ENCODE results near the gene ZNF507. TPM values are rescaled to one million over a fixed set of nuclear protein-coding genes. Genes with fewer than 3 reads are reported as not detected.

The ZNF507 gene
- total RNA-seq, 1 donor from 2014 or later, result 14.7 TPM

- Histone ChIP-seq H3K36me3 (ENCODE audit: insufficient read depth, low read length) (no peaks in the 10 kb centered on the region), H3K4me2 (ENCODE audit: low read length) (no peak overlapping the region), H3K27ac (ENCODE audit: low read depth, low read length) (no peak overlapping the region), H3K27me3 (ENCODE audit: insufficient read depth, low read length) (peaks cover 2% of the 10 kb centered on the region), H4K20me1 (ENCODE audit: insufficient read depth, low read length) (no peaks in the 10 kb centered on the region), H3K9ac (ENCODE audit: low read length) (no peak overlapping the region), H3K79me2 (ENCODE audit: insufficient read depth, low read length) (no peaks in the 10 kb centered on the region), H3K9me3 (ENCODE audit: insufficient read depth, low read depth, low read length) (no peaks in the 10 kb centered on the region), H2AFZ (ENCODE audit: low read depth, low read length) (no peak overlapping the region), H3K4me3 (ENCODE audit: insufficient read depth, low read depth, low read length) (no peak overlapping the region), H3K4me1 (ENCODE audit: insufficient read depth, low read length) (no peaks in the 10 kb centered on the region)
- H3K36me3 Mint-ChIP-seq (ENCODE audit: low read depth, unreplicated experiment), result no peaks in the 10 kb centered on the region
- H3K4me3 Mint-ChIP-seq (ENCODE audit: unreplicated experiment), result no peak overlapping the region
- H3K27me3 Mint-ChIP-seq (ENCODE audit: low read depth, unreplicated experiment), result peaks cover 16% of the 10 kb centered on the region
- TF ChIP-seq EZH2 (IDR thresholded peaks at IDR 0.05; ENCODE audit: insufficient read depth, low read length), result no peak
- TF ChIP-seq, protein P1, sequence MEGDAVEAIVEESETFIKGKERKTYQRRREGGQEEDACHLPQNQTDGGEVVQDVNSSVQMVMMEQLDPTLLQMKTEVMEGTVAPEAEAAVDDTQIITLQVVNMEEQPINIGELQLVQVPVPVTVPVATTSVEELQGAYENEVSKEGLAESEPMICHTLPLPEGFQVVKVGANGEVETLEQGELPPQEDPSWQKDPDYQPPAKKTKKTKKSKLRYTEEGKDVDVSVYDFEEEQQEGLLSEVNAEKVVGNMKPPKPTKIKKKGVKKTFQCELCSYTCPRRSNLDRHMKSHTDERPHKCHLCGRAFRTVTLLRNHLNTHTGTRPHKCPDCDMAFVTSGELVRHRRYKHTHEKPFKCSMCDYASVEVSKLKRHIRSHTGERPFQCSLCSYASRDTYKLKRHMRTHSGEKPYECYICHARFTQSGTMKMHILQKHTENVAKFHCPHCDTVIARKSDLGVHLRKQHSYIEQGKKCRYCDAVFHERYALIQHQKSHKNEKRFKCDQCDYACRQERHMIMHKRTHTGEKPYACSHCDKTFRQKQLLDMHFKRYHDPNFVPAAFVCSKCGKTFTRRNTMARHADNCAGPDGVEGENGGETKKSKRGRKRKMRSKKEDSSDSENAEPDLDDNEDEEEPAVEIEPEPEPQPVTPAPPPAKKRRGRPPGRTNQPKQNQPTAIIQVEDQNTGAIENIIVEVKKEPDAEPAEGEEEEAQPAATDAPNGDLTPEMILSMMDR (IDR thresholded peaks at IDR 0.05; ENCODE audit: insufficient read depth, low read depth, low read length), result no peak
- no peak for DNase-seq (ENCODE audit: low read depth)
- no peak overlapping the region for H3K27ac Mint-ChIP-seq (ENCODE audit: unreplicated experiment)
- no peak for FAIRE-seq
- peaks cover 7% of the 10 kb centered on the region for H3K4me1 Mint-ChIP-seq (ENCODE audit: low read depth, unreplicated experiment)
- H3K9me3 Mint-ChIP-seq (ENCODE audit: unreplicated experiment), result peaks cover 5% of the 10 kb centered on the region
These were observed 15.1 kb upstream of the ZNF507 start for GRCh38 chr19:32330213-32330857.

DNA sequence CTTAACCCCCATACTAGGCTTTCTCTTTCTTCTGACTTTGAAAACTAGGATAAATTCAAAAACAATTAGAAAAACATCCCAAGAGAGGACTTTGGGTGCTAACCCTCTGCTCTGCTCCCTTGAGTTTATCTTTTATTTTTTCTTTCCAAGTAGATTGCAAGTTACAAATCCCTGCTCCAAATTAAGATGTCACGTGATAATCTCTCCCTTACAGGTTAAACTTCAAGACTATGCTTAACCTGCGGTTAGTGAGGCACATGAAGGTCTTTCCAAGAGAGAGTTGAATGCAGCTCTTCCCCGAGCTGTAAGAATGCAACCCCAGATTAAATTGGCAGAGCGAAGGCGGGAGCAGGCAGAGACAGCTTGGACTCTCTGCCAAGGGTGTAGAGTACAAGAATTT is 12.2 kb upstream of the ZNF507 start:
- peaks cover 2% of the 10 kb centered on the region for H3K9me3 Mint-ChIP-seq (ENCODE audit: unreplicated experiment)
- H3K4me3 Mint-ChIP-seq (ENCODE audit: unreplicated experiment), result no peak overlapping the region
- Histone ChIP-seq H3K79me2 (ENCODE audit: insufficient read depth, low read length) (no peaks in the 10 kb centered on the region), H3K27me3 (ENCODE audit: insufficient read depth, low read length) (peaks cover 2% of the 10 kb centered on the region), H3K9ac (ENCODE audit: low read length) (no peak overlapping the region), H3K27ac (ENCODE audit: low read depth, low read length) (no peak overlapping the region), H3K4me2 (ENCODE audit: low read length) (no peak overlapping the region), H3K9me3 (ENCODE audit: insufficient read depth, low read depth, low read length) (no peaks in the 10 kb centered on the region), H4K20me1 (ENCODE audit: insufficient read depth, low read length) (no peaks in the 10 kb centered on the region), H3K4me1 (ENCODE audit: insufficient read depth, low read length) (no peaks in the 10 kb centered on the region), H3K36me3 (ENCODE audit: insufficient read depth, low read length) (no peaks in the 10 kb centered on the region), H3K4me3 (ENCODE audit: insufficient read depth, low read depth, low read length) (no peak overlapping the region), H2AFZ (ENCODE audit: low read depth, low read length) (no peak overlapping the region)
- no peak for TF ChIP-seq EZH2 (IDR thresholded peaks at IDR 0.05; ENCODE audit: insufficient read depth, low read length)
- TF ChIP-seq, protein P1 (IDR thresholded peaks at IDR 0.05; ENCODE audit: insufficient read depth, low read depth, low read length), result no peak
- H3K27ac Mint-ChIP-seq (ENCODE audit: unreplicated experiment), result no peak overlapping the region
- H3K4me1 Mint-ChIP-seq (ENCODE audit: low read depth, unreplicated experiment), result peaks cover 7% of the 10 kb centered on the region
- H3K36me3 Mint-ChIP-seq (ENCODE audit: low read depth, unreplicated experiment), result no peaks in the 10 kb centered on the region
- DNase-seq (ENCODE audit: low read depth) (no peak), FAIRE-seq (no peak)
- H3K27me3 Mint-ChIP-seq (ENCODE audit: low read depth, unreplicated experiment), result peaks cover 24% of the 10 kb centered on the region

Measured in astrocyte (in vitro differentiated cells and primary cell).